DMS153 treated with DMSO at 0.1 percent for 48 hours (cell line): ENCODE results near the gene PPP1CA.

Experiments used
- DNase-seq: peaks from one replicate; lab custom pipeline; 2025; ENCODE audit not compliant: unreplicated experiment; lab: John Stamatoyannopoulos, UW

The PPP1CA gene

DNA sequence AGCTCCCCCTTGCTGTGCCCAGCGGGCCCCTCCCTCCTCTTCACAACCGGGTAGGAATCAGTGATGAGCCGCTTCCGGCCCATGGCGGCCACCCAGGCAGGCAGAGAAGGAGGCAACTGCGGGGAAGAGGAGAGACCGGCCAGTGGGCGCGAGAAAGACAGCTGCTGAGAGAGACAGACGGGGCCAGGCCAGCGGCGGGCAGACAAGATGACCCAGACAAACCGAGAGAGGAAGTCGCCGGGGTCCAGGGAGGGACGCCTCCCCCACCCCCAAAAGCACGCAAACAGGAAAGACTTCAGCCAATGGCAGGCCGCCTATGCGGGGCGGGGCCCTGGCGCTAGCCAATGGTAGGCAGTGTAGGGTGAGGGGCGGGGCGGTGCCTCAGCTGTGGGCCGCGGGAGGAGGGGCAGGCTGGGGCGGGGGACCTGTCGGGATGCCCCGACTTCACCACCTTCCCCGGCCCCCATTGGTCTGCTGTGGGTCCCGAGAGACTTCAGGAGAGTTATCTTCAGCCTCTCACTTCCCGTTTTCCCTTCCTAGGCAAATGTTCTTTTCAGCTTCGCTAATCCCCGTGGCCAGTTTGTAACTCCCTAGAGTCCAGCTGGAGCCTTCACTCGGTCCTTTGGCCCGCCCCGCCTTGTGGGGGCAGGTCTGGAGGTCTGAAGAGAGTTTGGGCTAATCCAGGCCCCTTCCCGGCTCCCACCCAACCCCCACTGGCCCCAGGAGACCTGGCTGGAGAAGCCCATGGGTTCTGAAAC, 48.2 kb downstream of the PPP1CA start, which contains the start of gene POLD4:
Gene POLD4 (minus strand): TSS at position 230 of the 758 bp plus-strand sequence. CDS start 147 bp downstream, at position 83.
- peak; percentile 94 for DNase-seq

DNA sequence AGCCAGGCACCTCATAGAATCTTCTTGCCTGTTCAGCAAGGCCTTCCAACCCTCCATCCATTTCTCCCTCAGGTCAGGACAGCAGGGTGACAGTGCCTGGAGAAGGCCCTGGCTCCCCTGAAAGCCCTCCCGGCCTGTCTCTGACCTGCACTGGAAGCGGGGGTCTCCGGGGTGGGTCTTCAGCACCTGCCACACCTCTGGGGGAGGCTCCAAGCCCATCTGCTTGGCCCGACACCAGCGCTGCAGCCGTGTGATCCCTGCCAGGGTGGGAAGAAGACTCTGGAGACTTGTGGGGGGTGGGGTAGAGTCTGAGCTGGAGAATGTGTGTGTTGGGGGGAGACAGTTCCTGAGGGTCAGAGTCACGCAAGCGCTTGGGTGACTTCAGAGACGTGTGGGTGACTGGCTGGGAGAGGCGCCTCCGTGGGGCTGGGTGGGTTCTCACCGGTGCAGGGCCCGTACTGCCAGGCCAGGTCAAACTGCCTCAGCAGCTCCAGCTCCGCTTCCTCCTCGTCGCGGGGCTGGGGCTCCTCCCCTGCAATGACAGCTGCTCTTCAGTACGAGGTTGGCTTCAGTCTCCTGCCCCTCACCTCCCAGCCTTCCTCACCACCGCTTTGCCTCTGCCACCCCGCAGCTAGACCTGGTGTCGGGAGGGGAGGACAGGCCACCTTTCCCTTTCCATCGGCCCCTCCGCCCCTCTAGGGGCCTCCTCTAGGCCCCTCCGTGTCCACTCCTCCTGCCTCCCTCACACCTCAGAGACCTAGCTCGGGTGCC, 48.9 kb downstream of the PPP1CA start:
- DNase-seq = peak; percentile 79

DNA sequence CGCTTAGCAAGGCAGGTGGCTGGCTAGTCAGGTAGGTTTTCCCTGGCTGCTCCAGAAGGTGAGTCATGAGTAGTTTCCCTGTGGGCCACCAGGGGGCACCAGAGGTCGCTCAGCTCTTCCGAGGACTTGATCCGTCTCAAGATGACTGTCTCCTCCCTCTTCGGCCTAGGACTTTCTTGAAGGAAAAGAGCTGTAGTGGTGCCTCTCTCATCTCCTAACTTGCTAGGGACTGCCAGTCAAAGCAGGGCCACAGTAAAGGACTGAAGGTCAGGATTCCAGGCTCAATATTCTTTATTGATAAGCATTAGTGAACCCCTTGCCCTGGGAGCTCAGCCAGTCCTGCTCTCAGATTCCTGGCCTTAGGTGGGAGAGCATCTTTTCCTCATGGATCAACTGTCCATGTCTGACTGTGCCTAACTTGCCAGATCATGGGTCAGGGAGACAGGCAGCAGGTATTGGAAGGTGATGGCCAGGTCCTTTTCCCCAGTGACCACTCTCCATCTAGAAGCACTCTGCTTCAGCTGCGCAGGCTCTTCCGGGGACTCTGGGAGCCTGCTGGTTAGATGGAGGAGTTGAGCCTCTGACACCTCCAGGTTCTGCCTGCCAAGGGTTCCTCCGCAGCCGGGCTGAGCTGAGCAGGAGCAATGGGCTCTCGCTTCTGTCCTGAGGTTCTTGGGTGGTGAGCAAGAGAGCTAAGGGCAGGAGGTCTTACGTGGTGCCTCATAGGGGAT, 50.2 kb downstream of the PPP1CA start:
- DNase-seq = peak; percentile 34

DNA sequence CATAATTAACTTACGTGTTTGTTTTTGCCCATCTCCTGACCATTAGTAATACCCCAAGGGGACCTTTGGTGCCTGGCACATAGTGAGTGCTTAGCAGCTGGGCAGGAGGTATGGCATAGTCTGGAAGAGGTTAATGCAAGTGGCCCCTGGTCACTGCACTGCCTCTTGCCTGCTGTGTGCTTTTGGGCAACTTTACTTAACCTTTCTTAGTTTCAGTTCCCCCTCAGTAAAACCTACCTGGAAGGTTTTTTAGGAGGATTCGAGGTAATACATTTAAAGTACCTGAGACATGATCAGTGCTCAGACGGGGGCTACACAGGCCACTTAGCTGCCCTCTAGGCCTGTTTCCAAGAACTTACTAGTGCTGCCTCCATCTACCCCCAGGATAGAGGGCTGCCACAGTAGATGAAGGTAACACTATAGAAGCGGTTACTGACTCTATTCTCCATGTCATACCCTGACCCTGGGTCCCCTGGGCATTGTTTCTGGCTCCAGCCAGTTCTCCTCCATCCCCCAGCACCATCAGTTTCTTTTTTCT, 51.7 kb downstream of the PPP1CA start:
- no peak for DNase-seq

DNA sequence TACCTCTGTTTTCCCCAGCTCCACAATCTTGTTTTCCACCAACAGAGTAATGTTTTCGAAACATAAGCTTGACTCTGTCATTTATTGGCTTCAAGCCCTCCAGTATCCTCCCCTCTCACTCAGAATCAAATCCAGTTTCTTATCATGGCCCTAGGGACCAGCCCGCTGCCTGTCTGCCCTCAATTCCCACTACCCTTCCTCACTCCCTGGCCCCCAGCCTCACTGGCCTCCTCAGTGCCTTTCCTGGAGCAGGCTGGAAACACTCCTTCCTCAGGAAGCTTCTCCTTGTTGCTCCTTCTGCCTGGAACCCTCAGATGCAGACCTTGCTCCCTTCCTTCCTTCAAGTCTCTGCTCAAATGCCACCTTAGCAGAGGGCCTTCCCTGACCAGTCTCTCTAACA, 52.2 kb downstream of the PPP1CA start:
- DNase-seq = no peak

DNA sequence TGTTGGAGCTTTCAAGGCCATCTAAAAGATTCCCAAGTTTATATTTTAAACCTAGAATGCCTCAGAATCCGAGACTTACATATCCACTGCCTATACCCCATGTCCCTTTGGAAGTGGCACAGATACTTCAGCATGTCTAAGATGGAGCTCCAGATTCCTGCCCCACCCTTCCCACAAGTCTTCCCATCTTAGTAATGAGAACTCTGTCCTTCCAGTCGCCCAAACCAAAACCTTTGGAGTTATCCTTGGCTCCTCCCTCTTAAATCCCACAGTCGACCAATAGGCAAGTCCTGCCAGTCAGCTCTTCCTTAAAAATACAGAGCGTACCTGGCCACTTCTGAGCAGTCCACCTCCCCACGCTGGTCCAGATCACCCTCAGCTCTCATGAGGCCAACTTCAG, 52.6 kb downstream of the PPP1CA start:
- no peak for DNase-seq
